MM.1S (cell line): Measurements from ENCODE around the gene MPP4.

Experiments
- DNase-seq: peaks from one replicate; pipeline ENCODE4 v3.0.0-alpha.2; 2015
- H2AFZ ChIP-seq: fragments of 300-600 bp; sonication (generic); 2 replicates; pipeline ENCODE4 v1.6.0; 2016; ENCODE audit warnings: antibody characterized with exemption, low read length
- H3F3A ChIP-seq: fragments of 300-600 bp; sonication (generic); 2 replicates; pipeline ENCODE4 v1.6.1; 2016; ENCODE audit warnings: mild to moderate bottlenecking, antibody characterized with exemption, low read length, moderate library complexity, mixed read lengths; ENCODE audit not compliant: insufficient read depth
- H3K27ac ChIP-seq: fragments of 300-600 bp; sonication (generic); 2 replicates; pipeline ENCODE4 v1.5.1; 2016; ENCODE audit warnings: mild to moderate bottlenecking, low read length
- H3K27me3 ChIP-seq: fragments of 300-600 bp; sonication (generic); replicated peaks from 2 replicates; pipeline ENCODE4 v1.6.0; 2016; ENCODE audit warnings: low read length; ENCODE audit not compliant: insufficient read depth
- H3K36me3 ChIP-seq: fragments of 300-600 bp; sonication (generic); replicated peaks from 2 replicates; pipeline ENCODE4 v1.6.1; 2016; ENCODE audit warnings: mild to moderate bottlenecking, low read length, mixed read lengths; ENCODE audit not compliant: insufficient read depth
- H3K4me1 ChIP-seq: fragments of 300-600 bp; sonication (generic); 2 replicates; pipeline ENCODE4 v1.6.1; 2016; ENCODE audit warnings: low read length, mixed read lengths
- H3K4me2 ChIP-seq: fragments of 300-600 bp; sonication (generic); 2 replicates; pipeline ENCODE4 v1.6.0; 2016; ENCODE audit warnings: low read depth, low read length
- H3K4me3 ChIP-seq: fragments of 300-600 bp; sonication (generic); 2 replicates; pipeline ENCODE4 v1.5.1; 2016; ENCODE audit warnings: low read length, mixed read lengths
- H3K79me2 ChIP-seq: fragments of 300-600 bp; sonication (generic); 2 replicates; pipeline ENCODE4 v1.6.1; 2016; ENCODE audit warnings: mixed run types, low read length, mixed read lengths
- H3K9ac ChIP-seq: fragments of 300-600 bp; sonication (generic); 2 replicates; pipeline ENCODE4 v1.6.1; 2016; ENCODE audit warnings: low read length, mixed read lengths
- H3K9me2 ChIP-seq: fragments of 300-600 bp; sonication (generic); replicated peaks from 2 replicates; pipeline ENCODE4 v1.6.1; 2016; ENCODE audit warnings: mild to moderate bottlenecking, low read length, mixed read lengths; ENCODE audit not compliant: insufficient read depth
- H3K9me3 ChIP-seq: fragments of 300-600 bp; sonication (generic); replicated peaks from 2 replicates; pipeline ENCODE4 v1.6.1; 2016; ENCODE audit warnings: mild to moderate bottlenecking, low read length, mixed read lengths; ENCODE audit not compliant: insufficient read depth
- H4K20me1 ChIP-seq: fragments of 300-600 bp; sonication (generic); 2 replicates; pipeline ENCODE4 v1.6.1; 2016; ENCODE audit warnings: mild to moderate bottlenecking, low read length, moderate library complexity, mixed read lengths; ENCODE audit not compliant: insufficient read depth
- CTCF ChIP-seq: fragments of 300-600 bp; sonication (generic); IDR thresholded peaks from 2 replicates; pipeline ENCODE4 v1.5.1; 2016; ENCODE audit warnings: antibody characterized with exemption, low read length, mixed read lengths
- EZH2 ChIP-seq: fragments of 300-600 bp; sonication (generic); optimal IDR thresholded peaks from 2 replicates; pipeline ENCODE3; 2017; ENCODE audit warnings: low read depth, mild to moderate bottlenecking, antibody characterized with exemption, low read length, mixed read lengths
- EZH2phosphoT487 ChIP-seq: fragments of 300-600 bp; sonication (generic); IDR thresholded peaks from 2 replicates; pipeline ENCODE4 v1.6.1; 2018; ENCODE audit warnings: antibody characterized with exemption, low read length

The MPP4 gene

DNA sequence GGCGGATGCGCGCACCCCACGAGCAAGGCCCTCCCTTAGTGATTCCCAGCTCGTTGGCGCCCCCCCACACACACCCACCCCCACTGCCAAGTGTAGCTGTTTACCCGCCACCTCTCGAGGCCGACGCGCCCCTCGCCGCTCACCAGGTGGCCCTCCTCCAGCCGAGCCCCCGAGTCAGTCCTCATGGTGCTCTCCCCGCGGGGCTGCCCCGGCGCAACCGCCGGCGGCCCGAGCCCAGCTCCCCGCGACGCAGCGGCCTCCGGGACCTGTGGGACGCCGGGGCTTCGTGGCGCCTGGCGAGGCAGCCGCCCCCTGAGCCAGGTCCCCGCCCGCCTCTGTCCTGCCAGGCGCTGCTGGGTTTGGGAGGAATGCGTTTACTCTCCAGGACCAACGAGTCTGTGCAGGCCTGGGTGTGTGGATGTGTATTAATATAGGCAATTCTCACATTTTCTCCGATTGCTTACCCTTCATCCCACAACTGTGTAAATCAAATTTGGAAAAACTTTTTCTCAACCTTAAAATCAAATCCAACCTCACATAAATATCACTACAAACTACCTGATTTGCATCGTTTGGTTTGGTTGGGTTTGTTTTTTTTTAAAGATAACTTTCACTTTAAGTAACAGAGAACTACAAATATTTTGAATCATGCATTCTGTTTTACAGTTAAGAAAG, 55.1 kb downstream of the MPP4 start, which contains the start of gene TMEM237:
Gene TMEM237, minus strand, starts transcription at position 288 of the 675 bp plus-strand sequence. Its CDS starts 103 bp downstream, at position 185.
- Histone ChIP-seq H3K4me1 (peaks cover 14% of the 10 kb centered on the region), H4K20me1 (no peaks in the 10 kb centered on the region), H3K4me2 (peak within 1 kb of the TSS; percentile 62), H3K27me3 (no peaks in the 10 kb centered on the region), H3K9me2 (no peaks in the 10 kb centered on the region), H3F3A (no peaks in the 10 kb centered on the region), H3K27ac (peak within 1 kb of the TSS; percentile 44; the same call in 1 of the 2 replicates), H3K9me3 (no peaks in the 10 kb centered on the region), H3K36me3 (no peaks in the 10 kb centered on the region), H2AFZ (peak within 1 kb of the TSS; percentile 97), H3K9ac (peak within 1 kb of the TSS; percentile 92), H3K79me2 (no peaks in the 10 kb centered on the region), H3K4me3 (peak within 1 kb of the TSS; percentile 98)
- DNase-seq, result peak; percentile 18
- TF ChIP-seq EZH2 (no peak), EZH2phosphoT487 (no peak), CTCF (no peak)

DNA sequence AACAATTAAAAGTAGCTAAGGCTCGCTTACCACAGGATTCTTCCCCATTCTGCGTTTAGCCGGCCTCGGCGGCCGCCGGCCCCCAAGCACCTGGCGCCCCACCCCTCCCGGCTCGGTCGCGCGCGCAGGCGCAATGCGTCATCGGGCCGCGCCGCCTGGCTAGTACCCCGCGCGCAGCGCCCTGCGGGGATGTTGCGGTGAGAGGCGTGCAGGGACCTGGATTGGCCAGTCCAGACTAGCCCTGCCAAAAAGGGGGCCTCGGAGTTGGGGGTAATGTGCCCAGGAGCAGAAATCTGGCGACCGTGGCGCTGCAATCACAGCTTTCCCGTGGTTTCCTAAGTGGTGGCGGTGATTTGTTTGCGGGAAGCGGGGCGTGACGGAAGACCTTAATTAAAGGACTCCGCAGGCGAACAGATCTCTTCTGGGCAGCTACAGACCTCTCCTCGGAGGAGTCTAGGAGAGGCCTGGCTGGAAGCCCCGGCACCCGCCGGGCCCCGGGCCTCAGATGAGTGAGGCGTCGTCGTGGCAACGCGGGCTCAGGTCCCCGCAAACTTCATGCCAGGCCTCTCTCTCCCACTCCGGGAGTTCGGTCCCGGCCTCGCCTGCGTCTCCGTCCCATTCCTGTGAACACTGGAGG, 55.7 kb downstream of the MPP4 start:
- peak overlapping the region; percentile 44; the same call in 1 of the 2 replicates for H3K27ac ChIP-seq

DNA sequence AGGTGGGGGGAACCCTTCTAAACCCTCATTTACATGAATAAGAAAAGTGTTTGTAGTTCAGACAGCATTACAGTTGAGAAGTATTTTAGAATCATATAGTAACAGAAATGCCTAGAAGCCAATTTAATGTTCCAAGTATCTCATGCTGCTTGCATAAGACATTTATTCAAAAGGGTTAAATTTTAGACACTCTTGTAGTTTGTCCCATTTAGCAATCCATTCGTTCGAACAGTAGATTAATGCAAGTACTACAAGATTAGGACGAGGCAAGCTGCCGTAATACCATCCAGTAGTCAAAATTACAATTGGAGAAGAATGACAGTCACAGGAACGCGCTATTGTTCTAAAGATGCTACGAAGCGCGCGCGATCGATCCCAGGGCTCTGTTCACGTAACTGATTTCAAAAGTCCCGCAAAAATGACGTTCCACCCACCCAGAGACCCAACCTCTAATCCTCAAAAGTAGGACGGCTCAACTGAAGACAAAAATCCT, 56.3 kb downstream of the MPP4 start:
- Histone ChIP-seq H3K36me3 (no peaks in the 10 kb centered on the region), H2AFZ (peak overlapping the region; percentile 97), H3K27me3 (no peaks in the 10 kb centered on the region), H3F3A (no peaks in the 10 kb centered on the region), H3K9me3 (no peaks in the 10 kb centered on the region), H3K9ac (peak overlapping the region; percentile 92), H3K4me2 (peak overlapping the region; percentile 62), H4K20me1 (no peaks in the 10 kb centered on the region), H3K4me1 (peaks cover 14% of the 10 kb centered on the region), H3K9me2 (no peaks in the 10 kb centered on the region), H3K27ac (peak overlapping the region; percentile 26; the same call in 1 of the 2 replicates), H3K4me3 (peak overlapping the region; percentile 98), H3K79me2 (no peaks in the 10 kb centered on the region)
- TF ChIP-seq EZH2phosphoT487 (no peak), EZH2 (no peak), CTCF (no peak)
- no peak for DNase-seq

More for the DNA sequence above, 55.7 kb downstream of the MPP4 start:
- peak overlapping the region; percentile 62 for H3K4me2 ChIP-seq
- no peaks in the 10 kb centered on the region for H3K9me2 ChIP-seq
- no peaks in the 10 kb centered on the region for H4K20me1 ChIP-seq
- H3K79me2 ChIP-seq, result no peaks in the 10 kb centered on the region
- DNase-seq, result peak; percentile 80
- H3K4me3 ChIP-seq, result peak overlapping the region; percentile 98
- no peaks in the 10 kb centered on the region for H3K9me3 ChIP-seq
- no peaks in the 10 kb centered on the region for H3F3A ChIP-seq
- TF ChIP-seq EZH2 (no peak), EZH2phosphoT487 (no peak), CTCF (no peak)
- no peaks in the 10 kb centered on the region for H3K36me3 ChIP-seq
- peak overlapping the region; percentile 97 for H2AFZ ChIP-seq
- no peaks in the 10 kb centered on the region for H3K27me3 ChIP-seq
- H3K9ac ChIP-seq, result peak overlapping the region; percentile 92
- H3K4me1 ChIP-seq, result peaks cover 14% of the 10 kb centered on the region
